T-helper 2 cell treated with Interferon-gamma antibody and Interleukin-4, amounts not matched to agents 5 μg/mL and 100 μg/mL, for 36 hours (primary cell): ENCODE results near the gene CACNA1C.

Source experiments
- DNase-seq: peaks from one replicate; pipeline ENCODE4 v3.0.0; 2021; ENCODE audit warnings: low spot score
- H3K27ac Mint-ChIP-seq: one replicate; pipeline ENCODE4 v1.8.0; 2021; ENCODE audit warnings: mild to moderate bottlenecking, mixed read lengths
- H3K27me3 Mint-ChIP-seq: one replicate; pipeline ENCODE4 v1.8.0; 2021; ENCODE audit warnings: low read depth, mixed read lengths
- H3K36me3 Mint-ChIP-seq: one replicate; pipeline ENCODE4 v1.8.0; 2021; ENCODE audit warnings: low read depth, mixed read lengths
- H3K4me1 Mint-ChIP-seq: one replicate; pipeline ENCODE4 v1.8.0; 2021; ENCODE audit warnings: low read depth, mixed read lengths
- H3K4me3 Mint-ChIP-seq: one replicate; pipeline ENCODE4 v1.8.0; 2022; ENCODE audit warnings: mild to moderate bottlenecking, moderate library complexity, mixed read lengths
- H3K9me3 Mint-ChIP-seq: one replicate; pipeline ENCODE4 v1.8.0; 2021; ENCODE audit warnings: mixed read lengths

The CACNA1C gene

DNA sequence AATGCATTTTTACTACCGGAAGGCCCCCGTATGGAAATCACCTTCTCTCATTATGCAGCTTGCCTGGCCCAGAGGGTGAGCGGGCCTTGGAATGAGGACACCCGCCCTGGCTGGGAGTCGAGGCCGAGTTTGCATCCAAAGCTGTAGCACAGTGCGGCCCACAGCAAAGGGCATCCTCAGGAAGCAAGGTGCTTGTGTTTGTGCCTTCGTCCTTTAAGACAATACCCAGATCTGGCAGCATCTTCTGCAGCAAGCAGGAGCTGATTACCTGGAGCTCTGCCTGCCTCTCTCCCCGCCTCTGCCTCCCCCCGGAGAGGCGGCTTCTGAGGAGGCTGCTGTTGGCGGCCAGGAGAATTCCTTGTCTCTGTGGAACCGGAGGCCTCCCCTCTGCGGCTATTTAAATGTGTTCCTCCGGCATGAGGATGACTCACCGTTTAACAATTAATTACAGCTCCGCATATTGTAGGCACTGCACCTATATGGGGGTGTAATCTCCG, 145.3 kb downstream of the CACNA1C start:
- H3K27me3 Mint-ChIP-seq = no peaks in the 10 kb centered on the region
- H3K9me3 Mint-ChIP-seq = no peaks in the 10 kb centered on the region
- no peaks in the 10 kb centered on the region for H3K4me1 Mint-ChIP-seq
- no peak for DNase-seq
- H3K4me3 Mint-ChIP-seq = no peak overlapping the region
- no peaks in the 10 kb centered on the region for H3K36me3 Mint-ChIP-seq
- no peak overlapping the region for H3K27ac Mint-ChIP-seq

- H3K9me3 Mint-ChIP-seq = no peaks in the 10 kb centered on the region
- no peak overlapping the region for H3K27ac Mint-ChIP-seq
- H3K4me1 Mint-ChIP-seq = no peaks in the 10 kb centered on the region
- H3K27me3 Mint-ChIP-seq = no peaks in the 10 kb centered on the region
- no peaks in the 10 kb centered on the region for H3K36me3 Mint-ChIP-seq
- DNase-seq = no peak
- no peak overlapping the region for H3K4me3 Mint-ChIP-seq
These were observed 145.8 kb downstream of the CACNA1C start for GRCh38 chr12:2198542-2198941.

DNA sequence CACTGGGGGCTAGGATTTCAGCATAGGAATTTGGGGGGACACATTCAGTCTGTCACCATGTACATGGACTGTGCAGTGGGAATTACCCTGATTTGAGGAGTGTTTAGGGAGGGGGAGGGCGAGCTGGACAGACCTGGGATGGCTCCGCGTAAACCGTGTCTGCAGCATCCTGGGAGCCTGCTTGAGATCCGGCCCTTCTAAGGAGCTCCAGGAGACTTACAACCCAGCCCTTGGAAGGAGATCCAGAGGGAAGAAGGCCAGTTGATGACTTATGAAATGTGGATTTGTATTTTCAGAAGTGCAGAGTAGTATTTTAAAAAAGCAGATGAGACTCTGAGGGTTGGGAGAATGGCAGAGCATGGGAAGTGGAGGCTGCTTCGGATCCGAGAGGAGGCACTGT, 153.2 kb downstream of the CACNA1C start:
- no peak overlapping the region for H3K27ac Mint-ChIP-seq
- no peak overlapping the region for H3K4me3 Mint-ChIP-seq
- no peaks in the 10 kb centered on the region for H3K36me3 Mint-ChIP-seq
- no peaks in the 10 kb centered on the region for H3K27me3 Mint-ChIP-seq
- no peaks in the 10 kb centered on the region for H3K4me1 Mint-ChIP-seq
- H3K9me3 Mint-ChIP-seq = no peaks in the 10 kb centered on the region
- no peak for DNase-seq

- no peak for DNase-seq
- H3K27me3 Mint-ChIP-seq = peaks cover 5% of the 10 kb centered on the region
- no peaks in the 10 kb centered on the region for H3K9me3 Mint-ChIP-seq
- H3K27ac Mint-ChIP-seq = no peak overlapping the region
- no peaks in the 10 kb centered on the region for H3K36me3 Mint-ChIP-seq
- H3K4me3 Mint-ChIP-seq = no peak overlapping the region
- no peaks in the 10 kb centered on the region for H3K4me1 Mint-ChIP-seq
These were observed 156.2 kb downstream of the CACNA1C start for GRCh38 chr12:2208837-2209635.

DNA sequence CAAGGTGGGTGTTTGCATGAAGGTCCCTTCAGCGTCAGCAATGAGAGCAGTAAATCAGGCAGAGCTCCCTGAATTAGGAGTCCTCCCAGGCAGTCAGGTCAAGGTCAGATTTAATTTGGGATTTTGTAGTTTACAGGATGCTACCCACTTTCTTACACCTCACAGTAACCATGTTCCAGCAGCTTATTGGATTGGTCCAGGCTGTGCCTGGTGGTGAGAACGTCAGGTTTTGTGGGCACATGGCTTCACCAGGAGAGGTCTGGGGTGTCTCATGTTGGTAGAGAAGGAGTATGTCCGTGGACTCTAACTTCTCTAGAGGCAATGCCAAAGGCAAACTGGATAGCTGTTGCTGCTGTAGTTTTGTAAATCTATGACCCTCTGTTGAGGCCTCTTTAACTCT, 158.3 kb downstream of the CACNA1C start:
- no peak overlapping the region for H3K27ac Mint-ChIP-seq

DNA sequence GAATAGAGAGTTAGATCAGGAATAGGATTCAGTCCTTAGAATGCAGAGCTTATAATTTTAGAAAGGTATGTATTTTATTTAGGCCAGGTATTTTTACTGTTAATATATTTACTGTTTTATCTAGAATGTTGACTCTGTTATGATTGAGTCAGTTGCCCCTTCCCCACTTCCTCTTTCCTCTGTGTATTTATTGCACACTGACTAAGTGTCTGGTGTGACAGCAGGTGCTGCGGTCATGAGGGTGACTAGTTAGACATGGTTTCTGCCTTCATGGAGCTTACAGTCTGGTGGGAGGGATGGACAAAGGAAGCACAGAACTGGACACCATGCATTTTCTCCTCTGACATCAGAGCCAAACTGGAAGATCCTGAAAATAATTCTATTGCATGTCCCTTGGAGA, 159.8 kb downstream of the CACNA1C start:
- Mint-ChIP-seq H3K27ac (no peak overlapping the region), H3K4me1 (no peaks in the 10 kb centered on the region), H3K36me3 (no peaks in the 10 kb centered on the region), H3K27me3 (peaks cover 10% of the 10 kb centered on the region), H3K4me3 (no peak overlapping the region), H3K9me3 (no peaks in the 10 kb centered on the region)
- DNase-seq = no peak

More for the DNA sequence above, 158.3 kb downstream of the CACNA1C start:
- Mint-ChIP-seq H3K9me3 (no peaks in the 10 kb centered on the region), H3K36me3 (no peaks in the 10 kb centered on the region), H3K4me3 (no peak overlapping the region), H3K27me3 (peaks cover 8% of the 10 kb centered on the region), H3K4me1 (no peaks in the 10 kb centered on the region)
- DNase-seq = no peak

GRCh38 chr12:2212971-2213869, 160.4 kb downstream of the CACNA1C start:
- H3K4me1 Mint-ChIP-seq = no peaks in the 10 kb centered on the region
- no peak overlapping the region for H3K27ac Mint-ChIP-seq
- H3K9me3 Mint-ChIP-seq = no peaks in the 10 kb centered on the region
- no peaks in the 10 kb centered on the region for H3K36me3 Mint-ChIP-seq
- no peak for DNase-seq
- H3K27me3 Mint-ChIP-seq = peaks cover 10% of the 10 kb centered on the region
- H3K4me3 Mint-ChIP-seq = no peak overlapping the region

DNA sequence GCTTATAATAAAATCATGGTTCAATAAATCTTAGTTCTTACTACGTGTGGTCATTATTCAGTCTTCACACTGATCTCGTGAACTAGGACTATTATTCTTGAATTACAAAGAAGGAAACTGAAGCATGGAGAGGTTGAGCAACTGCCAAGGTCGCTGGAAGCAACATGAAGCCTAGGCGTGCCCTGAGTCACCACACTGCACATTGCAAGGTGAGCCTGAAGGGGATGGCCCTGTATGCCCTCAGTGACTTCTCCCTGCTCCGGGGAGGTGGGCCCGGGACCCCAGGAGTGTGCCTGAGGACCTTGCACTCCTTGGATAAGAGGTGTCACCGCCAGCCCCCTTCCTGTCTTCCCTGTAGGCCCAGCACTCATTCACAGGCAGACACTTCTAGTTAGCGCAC, 161.6 kb downstream of the CACNA1C start:
- H3K36me3 Mint-ChIP-seq = no peaks in the 10 kb centered on the region
- peaks cover 10% of the 10 kb centered on the region for H3K27me3 Mint-ChIP-seq
- no peaks in the 10 kb centered on the region for H3K4me1 Mint-ChIP-seq
- DNase-seq = no peak
- no peak overlapping the region for H3K27ac Mint-ChIP-seq
- H3K9me3 Mint-ChIP-seq = no peaks in the 10 kb centered on the region
- H3K4me3 Mint-ChIP-seq = no peak overlapping the region

DNA sequence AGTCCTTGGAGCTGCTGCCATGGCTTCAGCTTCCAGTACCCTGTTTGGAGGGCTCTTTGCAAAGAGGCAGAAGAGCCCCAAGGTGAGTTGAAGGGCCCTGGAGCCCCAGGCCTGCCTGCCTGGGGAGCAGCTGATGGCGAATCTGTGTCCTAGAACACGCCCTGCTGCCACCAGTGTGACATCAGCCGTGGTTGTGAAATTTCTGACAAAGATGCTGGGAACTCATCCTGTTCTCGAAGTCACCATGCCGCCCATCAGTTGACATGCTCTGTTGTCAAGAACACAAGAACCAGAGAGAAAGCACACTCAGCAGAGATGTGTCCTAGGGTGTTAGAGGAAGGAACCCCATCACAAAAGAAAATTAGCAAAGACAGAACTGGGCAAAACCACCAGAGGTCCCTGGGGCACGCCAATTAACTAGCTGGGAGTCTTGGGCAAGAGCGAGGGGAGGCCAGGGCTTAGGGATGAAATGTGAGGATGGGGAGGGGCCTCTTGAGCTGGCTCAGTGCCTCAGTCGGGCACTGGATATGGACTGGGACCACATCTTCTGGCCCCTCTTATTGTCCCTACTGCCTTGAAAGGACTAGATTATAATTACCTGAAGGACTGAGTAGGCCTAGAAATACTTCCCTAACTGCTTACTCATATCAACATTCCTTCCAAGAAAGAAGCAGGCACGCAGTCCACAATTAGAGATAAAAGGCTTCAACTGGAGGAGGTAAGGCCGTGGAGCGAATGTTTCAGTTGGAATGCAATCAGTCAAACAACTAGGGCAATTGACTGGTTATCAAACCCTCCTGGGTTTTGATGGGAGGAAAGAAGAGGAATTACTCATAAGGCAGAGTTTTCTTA, 163.1 kb downstream of the CACNA1C start:
- H3K27ac Mint-ChIP-seq = no peak overlapping the region
- H3K36me3 Mint-ChIP-seq = no peaks in the 10 kb centered on the region
- H3K4me3 Mint-ChIP-seq = no peak overlapping the region
- H3K27me3 Mint-ChIP-seq = peaks cover 13% of the 10 kb centered on the region
- DNase-seq = no peak
- no peaks in the 10 kb centered on the region for H3K9me3 Mint-ChIP-seq
- H3K4me1 Mint-ChIP-seq = no peaks in the 10 kb centered on the region

- no peaks in the 10 kb centered on the region for H3K9me3 Mint-ChIP-seq
- H3K4me3 Mint-ChIP-seq = no peak overlapping the region
- no peaks in the 10 kb centered on the region for H3K4me1 Mint-ChIP-seq
- H3K27ac Mint-ChIP-seq = no peak overlapping the region
- no peak for DNase-seq
- no peaks in the 10 kb centered on the region for H3K36me3 Mint-ChIP-seq
- H3K27me3 Mint-ChIP-seq = peaks cover 13% of the 10 kb centered on the region
These were observed 165.9 kb downstream of the CACNA1C start for GRCh38 chr12:2218706-2219105.

GRCh38 chr12:2221030-2221621, 168.3 kb downstream of the CACNA1C start:
- H3K27me3 Mint-ChIP-seq = peaks cover 12% of the 10 kb centered on the region

DNA sequence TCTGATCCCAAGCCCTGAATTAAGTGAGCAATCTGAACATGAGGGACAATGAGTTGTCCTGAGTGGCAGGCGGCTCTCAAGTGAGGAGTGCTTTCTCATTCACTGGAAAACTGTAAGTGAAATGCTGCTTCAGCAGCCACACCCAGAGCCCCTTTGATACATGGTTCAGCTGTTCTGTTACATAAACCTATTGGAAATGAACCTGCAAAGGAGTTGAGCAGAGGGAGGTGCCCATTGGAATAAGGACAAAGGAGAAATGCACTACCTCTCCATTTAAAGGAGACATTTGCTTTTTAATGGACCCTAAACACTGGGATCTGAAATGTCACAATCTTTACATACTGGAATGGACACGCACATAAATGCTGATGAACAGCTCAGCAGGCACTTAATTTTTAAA, 169.9 kb downstream of the CACNA1C start:
- no peaks in the 10 kb centered on the region for H3K36me3 Mint-ChIP-seq
- DNase-seq = no peak
- no peak overlapping the region for H3K4me3 Mint-ChIP-seq
- no peak overlapping the region for H3K27ac Mint-ChIP-seq
- H3K9me3 Mint-ChIP-seq = no peaks in the 10 kb centered on the region
- H3K27me3 Mint-ChIP-seq = peaks cover 11% of the 10 kb centered on the region
- H3K4me1 Mint-ChIP-seq = no peaks in the 10 kb centered on the region

More at GRCh38 chr12:2221030-2221621, 168.3 kb downstream of the CACNA1C start:
- Mint-ChIP-seq H3K27ac (no peak overlapping the region), H3K4me1 (no peaks in the 10 kb centered on the region), H3K4me3 (no peak overlapping the region), H3K9me3 (no peaks in the 10 kb centered on the region), H3K36me3 (no peaks in the 10 kb centered on the region)
- no peak for DNase-seq

DNA sequence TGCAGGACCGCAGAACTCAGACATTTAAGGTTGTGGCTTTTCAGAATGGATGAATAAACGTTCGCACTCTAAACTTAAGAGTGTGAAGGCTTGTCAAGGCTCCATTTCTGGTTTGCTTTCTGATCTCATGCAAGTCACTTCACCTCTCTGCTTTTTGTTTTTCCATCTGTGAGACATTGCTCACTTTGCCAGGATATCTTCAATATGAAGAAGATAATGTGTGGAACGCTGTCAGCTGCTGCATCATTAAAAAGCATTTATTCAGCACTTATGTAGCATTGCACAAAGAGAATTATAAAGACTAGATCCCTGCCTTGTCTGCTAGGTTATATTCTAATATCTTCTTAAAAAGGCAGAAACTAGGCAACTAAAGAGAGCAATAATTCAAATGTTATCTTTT, 172.2 kb downstream of the CACNA1C start:
- H3K9me3 Mint-ChIP-seq = no peaks in the 10 kb centered on the region
- H3K36me3 Mint-ChIP-seq = no peaks in the 10 kb centered on the region
- no peak for DNase-seq
- no peak overlapping the region for H3K4me3 Mint-ChIP-seq
- H3K27ac Mint-ChIP-seq = no peak overlapping the region
- H3K4me1 Mint-ChIP-seq = no peaks in the 10 kb centered on the region
- H3K27me3 Mint-ChIP-seq = peaks cover 16% of the 10 kb centered on the region
